Measurements from ENCODE around the gene RNF168.
"Not testable (repeated sequence)": the region's sequence is repeated elsewhere in the genome, so short reads cannot be mapped to it uniquely, and the experiment has no call there.

RNF168 gene

DNA sequence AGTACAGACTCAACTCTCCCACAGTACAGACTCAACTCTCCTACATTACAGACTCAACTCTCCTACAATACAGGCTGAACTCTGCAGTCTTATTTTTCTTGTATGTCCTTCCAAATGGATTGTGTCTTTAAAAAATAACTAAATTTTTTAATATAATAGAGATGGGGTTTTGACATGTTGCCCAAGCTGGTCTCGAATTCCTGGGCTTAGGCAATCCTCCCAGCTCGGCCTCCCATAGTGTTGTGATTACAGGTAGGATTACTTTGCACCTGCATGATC is 40.2 kb downstream of the RNF168 start:
- H3K4me3 ChIP-seq (ENCODE audit: low read length in 2 of 2) = no peak overlapping the region
- no peak overlapping the region for H3K4me2 ChIP-seq (ENCODE audit: insufficient read depth, low read length, poor library complexity, severe bottlenecking)
- no peak overlapping the region for H3K27ac ChIP-seq (replicated peaks; ENCODE audit: low read length)
- H2AK5ac ChIP-seq (ENCODE audit: low read depth, low read length) = no peak overlapping the region
- no peak overlapping the region for H3K4ac ChIP-seq (ENCODE audit: low read length)
- no peaks in the 10 kb centered on the region for H3K4me1 ChIP-seq (ENCODE audit: control insufficient read depth in 2 of 2, insufficient read depth in 1 of 2, low read depth in 1 of 2, low read length in 2 of 2)
- no peak overlapping the region for H4K91ac ChIP-seq (ENCODE audit: low read depth, low read length, poor library complexity)
- H3K23ac ChIP-seq (ENCODE audit: low read depth, low read length, poor library complexity) = no peak overlapping the region
- H2BK5ac ChIP-seq (ENCODE audit: low read length) = no peak overlapping the region
- no peak overlapping the region for H2BK120ac ChIP-seq (ENCODE audit: low read depth, low read length)
- no peak overlapping the region for H2BK15ac ChIP-seq (ENCODE audit: low read length)
- peaks cover 0 to 12% of the 10 kb centered on the region in 2 donors for H3K36me3 ChIP-seq (replicated peaks in 1 of 2; ENCODE audit: control insufficient read depth in 2 of 2, insufficient read depth in 2 of 2, low read length in 2 of 2)
- no peak overlapping the region for H3K14ac ChIP-seq (ENCODE audit: low read length)
- no peak overlapping the region for H3K9ac ChIP-seq (ENCODE audit: low read depth, low read length, poor library complexity)
- no peak for DNase-seq (ENCODE audit: low spot score)
- H3K79me1 ChIP-seq (ENCODE audit: low read depth, low read length) = no peaks in the 10 kb centered on the region
- H3K18ac ChIP-seq (ENCODE audit: low read length) = no peak overlapping the region
- H4K8ac ChIP-seq (ENCODE audit: low read depth, low read length) = no peak overlapping the region
- H2AFZ ChIP-seq (ENCODE audit: low read length) = no peak overlapping the region
- WGBS, 2 donors (ENCODE audit: extremely low coverage in 2 of 2, insufficient read length in 2 of 2, insufficient replicate concordance in 1 of 2) = no CpG with 5 or more reads among the region's 2 CpGs
- H3K9me3 ChIP-seq (replicated peaks in 1 of 2; ENCODE audit: control insufficient read depth in 2 of 2, insufficient read depth in 1 of 2, low read depth in 1 of 2, low read length in 2 of 2) = no peaks in the 10 kb centered on the region
- no peaks in the 10 kb centered on the region for H3K27me3 ChIP-seq (ENCODE audit: control insufficient read depth in 3 of 3, insufficient read depth in 3 of 3, low read depth in 1 of 3, low read length in 3 of 3)
- H2BK12ac ChIP-seq (ENCODE audit: low read length) = no peak overlapping the region

DNA sequence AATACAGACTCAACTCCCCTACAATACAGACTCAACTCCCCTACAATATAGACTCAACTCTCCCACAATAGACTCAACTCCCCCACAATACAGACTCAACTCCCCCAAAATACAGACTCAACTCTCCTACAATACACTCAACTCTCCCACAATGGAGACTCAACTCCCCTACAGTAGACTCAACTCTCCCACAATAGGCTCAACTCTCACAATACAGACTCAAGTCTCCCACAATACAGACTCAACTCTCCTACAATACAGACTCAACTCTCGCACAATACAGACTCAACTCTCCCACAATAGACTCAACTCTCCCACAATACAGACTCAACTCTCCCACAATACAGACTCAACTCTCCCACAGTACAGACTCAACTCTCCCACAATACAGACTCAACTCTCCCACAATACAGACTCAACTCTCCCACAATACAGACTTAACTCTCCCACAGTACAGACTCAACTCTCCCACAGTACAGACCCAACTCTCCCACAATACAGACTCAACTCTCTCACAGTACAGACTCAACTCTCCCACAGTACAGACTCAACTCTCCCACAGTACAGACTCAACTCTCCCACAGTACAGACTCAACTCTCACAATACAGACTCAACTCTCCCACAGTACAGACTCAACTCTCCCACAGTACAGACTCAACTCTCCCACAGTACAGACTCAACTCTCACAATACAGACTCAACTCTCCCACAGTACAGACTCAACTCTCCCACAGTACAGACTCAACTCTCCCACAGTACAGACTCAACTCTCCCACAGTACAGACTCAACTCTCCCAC is 40.7 kb downstream of the RNF168 start:
- H3K4ac ChIP-seq (ENCODE audit: low read length); H2BK12ac ChIP-seq (ENCODE audit: low read length); H3K9ac ChIP-seq (ENCODE audit: low read depth, low read length, poor library complexity); H2BK5ac ChIP-seq (ENCODE audit: low read length); H3K27ac ChIP-seq (replicated peaks; ENCODE audit: low read length); H3K9me3 ChIP-seq (replicated peaks in 1 of 2; ENCODE audit: control insufficient read depth in 2 of 2, insufficient read depth in 1 of 2, low read depth in 1 of 2, low read length in 2 of 2); H2BK15ac ChIP-seq (ENCODE audit: low read length); H3K4me1 ChIP-seq (ENCODE audit: control insufficient read depth in 2 of 2, insufficient read depth in 1 of 2, low read depth in 1 of 2, low read length in 2 of 2); H3K23ac ChIP-seq (ENCODE audit: low read depth, low read length, poor library complexity); H3K14ac ChIP-seq (ENCODE audit: low read length); H3K79me1 ChIP-seq (ENCODE audit: low read depth, low read length); H2AK5ac ChIP-seq (ENCODE audit: low read depth, low read length); H3K4me3 ChIP-seq (ENCODE audit: low read length in 2 of 2); H3K18ac ChIP-seq (ENCODE audit: low read length); H3K36me3 ChIP-seq (replicated peaks in 1 of 2; ENCODE audit: control insufficient read depth in 2 of 2, insufficient read depth in 2 of 2, low read length in 2 of 2); H3K27me3 ChIP-seq (ENCODE audit: control insufficient read depth in 3 of 3, insufficient read depth in 3 of 3, low read depth in 1 of 3, low read length in 3 of 3); H3K4me2 ChIP-seq (ENCODE audit: insufficient read depth, low read length, poor library complexity, severe bottlenecking); DNase-seq (ENCODE audit: low spot score); H2AFZ ChIP-seq (ENCODE audit: low read length); H4K91ac ChIP-seq (ENCODE audit: low read depth, low read length, poor library complexity); H4K8ac ChIP-seq (ENCODE audit: low read depth, low read length); H2BK120ac ChIP-seq (ENCODE audit: low read depth, low read length): not testable (repeated sequence)
- WGBS, 2 donors (ENCODE audit: extremely low coverage in 2 of 2, insufficient read length in 2 of 2, insufficient replicate concordance in 1 of 2) = no CpG with 5 or more reads among the region's 1 CpG

DNA sequence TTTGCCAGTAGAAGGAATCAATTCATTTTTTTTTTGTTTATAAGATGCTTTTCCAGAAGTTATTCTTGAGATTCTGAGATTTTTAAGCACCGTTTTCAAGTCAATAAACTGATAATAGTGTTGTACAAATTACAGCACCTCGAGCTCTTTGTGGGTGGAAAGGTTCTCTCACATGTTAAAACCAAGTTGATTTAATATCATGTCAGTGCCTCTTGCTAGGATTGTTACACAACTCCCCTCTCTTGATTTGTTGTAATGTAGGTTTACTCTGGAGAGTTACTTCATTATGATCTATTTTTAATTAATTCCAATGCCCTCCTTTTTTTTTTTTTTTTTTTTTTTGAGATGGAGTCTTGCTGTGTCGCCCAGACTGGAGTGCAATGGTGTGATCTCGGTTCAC is 45.5 kb downstream of the RNF168 start:
- H4K8ac ChIP-seq (ENCODE audit: low read depth, low read length) = no peak overlapping the region
- H3K4me1 ChIP-seq (ENCODE audit: control insufficient read depth in 2 of 2, insufficient read depth in 1 of 2, low read depth in 1 of 2, low read length in 2 of 2) = no peaks in the 10 kb centered on the region
- no peak overlapping the region for H2AK5ac ChIP-seq (ENCODE audit: low read depth, low read length)
- H2BK15ac ChIP-seq (ENCODE audit: low read length) = no peak overlapping the region
- WGBS, 2 donors (ENCODE audit: extremely low coverage in 2 of 2, insufficient read length in 2 of 2, insufficient replicate concordance in 1 of 2) = no CpG with 5 or more reads among the region's 4 CpGs
- H3K4me2 ChIP-seq (ENCODE audit: insufficient read depth, low read length, poor library complexity, severe bottlenecking) = no peak overlapping the region
- H3K14ac ChIP-seq (ENCODE audit: low read length) = no peak overlapping the region
- no peak overlapping the region for H3K27ac ChIP-seq (replicated peaks; ENCODE audit: low read length)
- H3K4ac ChIP-seq (ENCODE audit: low read length) = no peak overlapping the region
- H3K18ac ChIP-seq (ENCODE audit: low read length) = no peak overlapping the region
- no peaks in the 10 kb centered on the region for H3K9me3 ChIP-seq (replicated peaks in 1 of 2; ENCODE audit: control insufficient read depth in 2 of 2, insufficient read depth in 1 of 2, low read depth in 1 of 2, low read length in 2 of 2)
- H3K9ac ChIP-seq (ENCODE audit: low read depth, low read length, poor library complexity) = no peak overlapping the region
- H2BK5ac ChIP-seq (ENCODE audit: low read length) = no peak overlapping the region
- no peak overlapping the region for H2BK12ac ChIP-seq (ENCODE audit: low read length)
- no peak overlapping the region for H3K4me3 ChIP-seq (ENCODE audit: low read length in 2 of 2)
- H2AFZ ChIP-seq (ENCODE audit: low read length) = no peak overlapping the region
- no peaks in the 10 kb centered on the region for H3K27me3 ChIP-seq (ENCODE audit: control insufficient read depth in 3 of 3, insufficient read depth in 3 of 3, low read depth in 1 of 3, low read length in 3 of 3)
- no peak for DNase-seq (ENCODE audit: low spot score)
- peaks cover 1% of the 10 kb centered on the region for H3K79me1 ChIP-seq (ENCODE audit: low read depth, low read length)
- no peak overlapping the region for H4K91ac ChIP-seq (ENCODE audit: low read depth, low read length, poor library complexity)
- H3K23ac ChIP-seq (ENCODE audit: low read depth, low read length, poor library complexity) = no peak overlapping the region
- H3K36me3 ChIP-seq (replicated peaks in 1 of 2; ENCODE audit: control insufficient read depth in 2 of 2, insufficient read depth in 2 of 2, low read length in 2 of 2) = peaks cover 0 to 2% of the 10 kb centered on the region in 2 donors
- H2BK120ac ChIP-seq (ENCODE audit: low read depth, low read length) = no peak overlapping the region

DNA sequence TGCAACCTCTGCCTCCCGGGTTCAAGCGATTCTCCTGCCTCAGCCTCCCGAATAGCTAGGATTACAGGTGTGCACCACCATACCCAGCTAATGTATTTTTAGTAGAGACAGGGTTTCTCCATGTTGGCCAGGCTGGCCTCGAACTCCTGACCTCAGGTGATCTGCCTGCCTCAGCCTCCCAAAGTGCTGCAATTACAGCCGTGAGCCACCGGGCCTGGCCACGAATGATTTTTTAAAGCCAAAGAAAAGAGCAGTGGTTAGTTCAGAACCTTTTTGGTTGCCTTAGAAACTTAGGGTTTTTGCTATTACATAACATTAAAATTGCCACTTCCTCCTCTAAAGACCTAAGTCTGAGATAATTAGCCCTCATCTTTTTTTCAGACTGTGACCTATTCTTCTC is 46.1 kb downstream of the RNF168 start:
- H3K27ac ChIP-seq (replicated peaks; ENCODE audit: low read length); H2BK12ac ChIP-seq (ENCODE audit: low read length); H3K27me3 ChIP-seq (ENCODE audit: control insufficient read depth in 3 of 3, insufficient read depth in 3 of 3, low read depth in 1 of 3, low read length in 3 of 3); H4K91ac ChIP-seq (ENCODE audit: low read depth, low read length, poor library complexity); H3K4me2 ChIP-seq (ENCODE audit: insufficient read depth, low read length, poor library complexity, severe bottlenecking); H2BK15ac ChIP-seq (ENCODE audit: low read length); H3K79me1 ChIP-seq (ENCODE audit: low read depth, low read length); H3K4ac ChIP-seq (ENCODE audit: low read length); H3K4me1 ChIP-seq (ENCODE audit: control insufficient read depth in 2 of 2, insufficient read depth in 1 of 2, low read depth in 1 of 2, low read length in 2 of 2); H2AK5ac ChIP-seq (ENCODE audit: low read depth, low read length); H2AFZ ChIP-seq (ENCODE audit: low read length); H3K9ac ChIP-seq (ENCODE audit: low read depth, low read length, poor library complexity); H3K4me3 ChIP-seq (ENCODE audit: low read length in 2 of 2); H2BK120ac ChIP-seq (ENCODE audit: low read depth, low read length); H3K18ac ChIP-seq (ENCODE audit: low read length); H3K36me3 ChIP-seq (replicated peaks in 1 of 2; ENCODE audit: control insufficient read depth in 2 of 2, insufficient read depth in 2 of 2, low read length in 2 of 2); H3K9me3 ChIP-seq (replicated peaks in 1 of 2; ENCODE audit: control insufficient read depth in 2 of 2, insufficient read depth in 1 of 2, low read depth in 1 of 2, low read length in 2 of 2); H3K23ac ChIP-seq (ENCODE audit: low read depth, low read length, poor library complexity); H4K8ac ChIP-seq (ENCODE audit: low read depth, low read length); H2BK5ac ChIP-seq (ENCODE audit: low read length); DNase-seq (ENCODE audit: low spot score); H3K14ac ChIP-seq (ENCODE audit: low read length): not testable (repeated sequence)
- no CpG with 5 or more reads among the region's 7 CpGs for WGBS, 2 donors (ENCODE audit: extremely low coverage in 2 of 2, insufficient read length in 2 of 2, insufficient replicate concordance in 1 of 2)
